ENCODE data around the gene PRAC2.

Gene PRAC2

DNA sequence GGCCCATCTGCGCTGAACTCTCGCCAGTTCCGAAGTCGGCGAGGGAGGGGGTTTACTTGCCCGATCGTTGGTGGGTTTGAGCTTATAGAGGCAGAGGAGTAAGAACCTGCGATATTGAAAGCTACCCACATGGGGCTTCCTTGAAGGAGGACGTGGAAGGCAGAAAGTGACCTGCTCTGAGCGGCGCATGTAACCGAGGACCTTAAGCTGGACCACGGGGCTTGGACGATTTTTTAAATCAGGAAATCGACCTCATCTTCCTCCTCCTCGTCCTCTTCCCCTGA, 2.0 kb downstream of the PRAC2 start:
- TF ChIP-seq ZNF8 (CRISPR knock-in tag; IDR thresholded peaks at IDR 0.05) (no peak), RARB (CRISPR knock-in tag; IDR thresholded peaks at IDR 0.05) (no peak), ISL1 (CRISPR knock-in tag; IDR thresholded peaks at IDR 0.05) (no peak), TCF4 (CRISPR knock-in tag; IDR thresholded peaks at IDR 0.05; ENCODE audit: borderline replicate concordance) (no peak), TOX (CRISPR knock-in tag; IDR thresholded peaks at IDR 0.05; ENCODE audit: borderline replicate concordance) (no peak), ARNTL (CRISPR knock-in tag; IDR thresholded peaks at IDR 0.05; ENCODE audit: borderline replicate concordance, low read depth) (no peak), ESRRG (CRISPR knock-in tag; IDR thresholded peaks at IDR 0.05) (no peak), CSDC2 (CRISPR knock-in tag; IDR thresholded peaks at IDR 0.05) (no peak), GLIS3 (CRISPR knock-in tag; IDR thresholded peaks at IDR 0.05) (no peak), CSRNP3 (CRISPR knock-in tag; IDR thresholded peaks at IDR 0.05) (no peak), ZFP30 (CRISPR knock-in tag; IDR thresholded peaks at IDR 0.05) (no peak)
- TF ChIP-seq, protein P1, sequence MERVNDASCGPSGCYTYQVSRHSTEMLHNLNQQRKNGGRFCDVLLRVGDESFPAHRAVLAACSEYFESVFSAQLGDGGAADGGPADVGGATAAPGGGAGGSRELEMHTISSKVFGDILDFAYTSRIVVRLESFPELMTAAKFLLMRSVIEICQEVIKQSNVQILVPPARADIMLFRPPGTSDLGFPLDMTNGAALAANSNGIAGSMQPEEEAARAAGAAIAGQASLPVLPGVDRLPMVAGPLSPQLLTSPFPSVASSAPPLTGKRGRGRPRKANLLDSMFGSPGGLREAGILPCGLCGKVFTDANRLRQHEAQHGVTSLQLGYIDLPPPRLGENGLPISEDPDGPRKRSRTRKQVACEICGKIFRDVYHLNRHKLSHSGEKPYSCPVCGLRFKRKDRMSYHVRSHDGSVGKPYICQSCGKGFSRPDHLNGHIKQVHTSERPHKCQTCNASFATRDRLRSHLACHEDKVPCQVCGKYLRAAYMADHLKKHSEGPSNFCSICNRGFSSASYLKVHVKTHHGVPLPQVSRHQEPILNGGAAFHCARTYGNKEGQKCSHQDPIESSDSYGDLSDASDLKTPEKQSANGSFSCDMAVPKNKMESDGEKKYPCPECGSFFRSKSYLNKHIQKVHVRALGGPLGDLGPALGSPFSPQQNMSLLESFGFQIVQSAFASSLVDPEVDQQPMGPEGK (CRISPR knock-in tag; IDR thresholded peaks at IDR 0.05; ENCODE audit: borderline replicate concordance), result no peak
- TF ChIP-seq, protein P2, sequence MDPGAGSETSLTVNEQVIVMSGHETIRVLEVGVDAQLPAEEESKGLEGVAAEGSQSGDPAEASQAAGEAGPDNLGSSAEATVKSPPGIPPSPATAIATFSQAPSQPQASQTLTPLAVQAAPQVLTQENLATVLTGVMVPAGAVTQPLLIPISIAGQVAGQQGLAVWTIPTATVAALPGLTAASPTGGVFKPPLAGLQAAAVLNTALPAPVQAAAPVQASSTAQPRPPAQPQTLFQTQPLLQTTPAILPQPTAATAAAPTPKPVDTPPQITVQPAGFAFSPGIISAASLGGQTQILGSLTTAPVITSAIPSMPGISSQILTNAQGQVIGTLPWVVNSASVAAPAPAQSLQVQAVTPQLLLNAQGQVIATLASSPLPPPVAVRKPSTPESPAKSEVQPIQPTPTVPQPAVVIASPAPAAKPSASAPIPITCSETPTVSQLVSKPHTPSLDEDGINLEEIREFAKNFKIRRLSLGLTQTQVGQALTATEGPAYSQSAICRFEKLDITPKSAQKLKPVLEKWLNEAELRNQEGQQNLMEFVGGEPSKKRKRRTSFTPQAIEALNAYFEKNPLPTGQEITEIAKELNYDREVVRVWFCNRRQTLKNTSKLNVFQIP (CRISPR knock-in tag; IDR thresholded peaks at IDR 0.05; ENCODE audit: borderline replicate concordance, low read depth), result no peak
- peak; percentile 38 for ATAC-seq

GRCh38 chr17:48725288-48726064, 2.5 kb downstream of the PRAC2 start:
- peak; percentile 5 for ATAC-seq
- TF ChIP-seq, protein P1 (CRISPR knock-in tag; IDR thresholded peaks at IDR 0.05; ENCODE audit: borderline replicate concordance), result no peak
- TF ChIP-seq ZC3H10 (CRISPR knock-in tag; IDR thresholded peaks at IDR 0.05) (no peak), TSHZ2 (CRISPR knock-in tag; IDR thresholded peaks at IDR 0.05) (peak; percentile 100), CSDC2 (CRISPR knock-in tag; IDR thresholded peaks at IDR 0.05) (peak; percentile 99; the same call in 1 of the 2 replicates), ZFP3 (CRISPR knock-in tag; IDR thresholded peaks at IDR 0.05) (no peak), ZNF8 (CRISPR knock-in tag; IDR thresholded peaks at IDR 0.05) (no peak), SNAI2 (CRISPR knock-in tag; IDR thresholded peaks at IDR 0.05) (no peak), ESRRG (CRISPR knock-in tag; IDR thresholded peaks at IDR 0.05) (no peak), BACH2 (CRISPR knock-in tag; IDR thresholded peaks at IDR 0.05; ENCODE audit: borderline replicate concordance) (no peak)
- TF ChIP-seq, protein P2 (CRISPR knock-in tag; IDR thresholded peaks at IDR 0.05; ENCODE audit: borderline replicate concordance, low read depth), result no peak
